GM06990 (cell line): Measurements from ENCODE around the gene C16orf86.

Source experiments
- DNase-seq: peaks from one replicate; pipeline ENCODE4 v3.0.0-alpha.2; 2011; ENCODE audit not compliant: insufficient read length; ENCODE audit errors: extremely low read depth
- H3K27me3 ChIP-seq: replicated peaks from 2 replicates; pipeline ENCODE4 v1.6.0; 2011; ENCODE audit warnings: low read length; ENCODE audit not compliant: control insufficient read depth, insufficient read depth
- H3K36me3 ChIP-seq: 2 replicates; pipeline ENCODE4 v1.5.1; 2011; ENCODE audit warnings: low read length; ENCODE audit not compliant: control insufficient read depth, insufficient read depth
- H3K4me3 ChIP-seq: replicated peaks from 2 replicates; pipeline ENCODE4 v1.5.1; 2011; ENCODE audit warnings: low read depth, mild to moderate bottlenecking, control low read depth, low read length
- TF ChIP-seq, protein P1 (sequence below): IDR thresholded peaks from 2 replicates; pipeline ENCODE4 v1.5.1; 2011; ENCODE audit warnings: low read length, control low read depth, mild to moderate bottlenecking, inconsistent platforms; ENCODE audit not compliant: insufficient read depth, poor library complexity, severe bottlenecking

C16orf86 gene

DNA sequence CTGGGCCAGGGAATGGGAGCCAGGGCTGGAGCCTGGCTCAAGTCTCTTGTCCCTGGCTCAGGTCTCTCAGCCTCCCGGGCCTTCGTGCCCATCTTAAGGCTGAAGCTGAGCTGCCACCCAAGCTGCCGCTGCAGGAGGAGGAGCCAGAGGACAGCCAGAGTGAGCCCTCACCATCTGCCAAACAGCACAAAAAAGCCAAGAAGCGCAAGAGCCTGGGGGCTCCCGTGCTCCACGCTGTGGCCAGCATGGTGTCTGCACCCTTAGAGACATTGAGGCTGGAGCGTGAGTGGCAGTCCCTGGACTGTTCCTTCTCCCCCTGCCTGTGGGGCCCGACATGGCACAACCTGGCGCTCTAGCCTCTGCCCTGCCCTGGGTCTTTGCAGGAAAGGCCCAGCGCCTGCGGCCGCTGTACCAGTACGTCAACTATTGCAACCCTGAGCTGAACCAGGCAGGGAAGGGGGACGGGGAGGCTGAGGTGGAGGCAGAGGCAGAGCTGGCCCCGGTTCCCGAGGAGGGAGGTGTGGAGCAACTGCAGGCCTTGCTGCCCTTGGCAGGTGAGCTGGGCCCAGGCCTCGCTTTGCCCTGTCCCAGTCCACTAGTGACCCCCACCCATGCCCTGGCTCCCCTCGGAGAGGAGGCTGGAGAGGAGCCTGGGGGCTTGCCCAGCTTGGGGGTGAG is 1.3 kb downstream of the C16orf86 start:
- Histone ChIP-seq H3K4me3 (no peak overlapping the region), H3K36me3 (no peaks in the 10 kb centered on the region), H3K27me3 (no peaks in the 10 kb centered on the region)
- TF ChIP-seq, protein P1, sequence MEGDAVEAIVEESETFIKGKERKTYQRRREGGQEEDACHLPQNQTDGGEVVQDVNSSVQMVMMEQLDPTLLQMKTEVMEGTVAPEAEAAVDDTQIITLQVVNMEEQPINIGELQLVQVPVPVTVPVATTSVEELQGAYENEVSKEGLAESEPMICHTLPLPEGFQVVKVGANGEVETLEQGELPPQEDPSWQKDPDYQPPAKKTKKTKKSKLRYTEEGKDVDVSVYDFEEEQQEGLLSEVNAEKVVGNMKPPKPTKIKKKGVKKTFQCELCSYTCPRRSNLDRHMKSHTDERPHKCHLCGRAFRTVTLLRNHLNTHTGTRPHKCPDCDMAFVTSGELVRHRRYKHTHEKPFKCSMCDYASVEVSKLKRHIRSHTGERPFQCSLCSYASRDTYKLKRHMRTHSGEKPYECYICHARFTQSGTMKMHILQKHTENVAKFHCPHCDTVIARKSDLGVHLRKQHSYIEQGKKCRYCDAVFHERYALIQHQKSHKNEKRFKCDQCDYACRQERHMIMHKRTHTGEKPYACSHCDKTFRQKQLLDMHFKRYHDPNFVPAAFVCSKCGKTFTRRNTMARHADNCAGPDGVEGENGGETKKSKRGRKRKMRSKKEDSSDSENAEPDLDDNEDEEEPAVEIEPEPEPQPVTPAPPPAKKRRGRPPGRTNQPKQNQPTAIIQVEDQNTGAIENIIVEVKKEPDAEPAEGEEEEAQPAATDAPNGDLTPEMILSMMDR = peak; percentile 91
- peak; percentile 85 for DNase-seq

DNA sequence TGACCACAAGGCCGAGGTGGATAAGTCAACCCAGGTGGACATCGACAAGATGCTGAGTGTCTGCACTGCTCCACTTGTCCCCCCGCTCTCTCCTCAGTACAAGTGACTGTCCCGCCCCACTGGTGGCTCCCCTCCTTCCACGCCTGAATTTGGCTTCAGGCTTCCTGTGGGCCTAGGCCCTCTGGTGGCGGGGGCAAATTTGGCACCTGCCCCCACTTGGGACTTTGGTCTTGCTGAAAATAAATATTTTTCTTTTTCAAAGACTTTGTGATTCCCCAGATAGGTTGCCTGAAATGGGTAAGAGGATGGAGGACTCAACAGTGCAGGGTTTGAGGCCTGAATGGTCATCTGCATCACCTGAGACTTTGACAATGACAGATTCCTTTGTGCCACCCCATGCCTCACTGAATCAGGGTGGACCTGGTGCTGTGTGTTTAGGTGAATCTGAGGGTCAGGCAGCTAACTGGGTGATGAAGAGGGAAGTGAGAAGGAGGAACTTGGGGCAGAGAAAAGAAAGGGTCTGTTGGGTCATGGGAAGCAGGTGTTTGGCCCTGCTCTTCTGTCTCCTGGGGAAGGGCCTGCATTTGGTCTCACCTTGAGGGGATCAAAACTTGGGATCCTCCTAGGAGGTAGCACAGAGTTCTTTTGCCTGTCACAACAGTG is 2.0 kb downstream of the C16orf86 start:
- Histone ChIP-seq H3K27me3 (no peaks in the 10 kb centered on the region), H3K4me3 (no peak overlapping the region), H3K36me3 (no peaks in the 10 kb centered on the region)
- TF ChIP-seq, protein P1 = peak; percentile 44
- no peak for DNase-seq

DNA sequence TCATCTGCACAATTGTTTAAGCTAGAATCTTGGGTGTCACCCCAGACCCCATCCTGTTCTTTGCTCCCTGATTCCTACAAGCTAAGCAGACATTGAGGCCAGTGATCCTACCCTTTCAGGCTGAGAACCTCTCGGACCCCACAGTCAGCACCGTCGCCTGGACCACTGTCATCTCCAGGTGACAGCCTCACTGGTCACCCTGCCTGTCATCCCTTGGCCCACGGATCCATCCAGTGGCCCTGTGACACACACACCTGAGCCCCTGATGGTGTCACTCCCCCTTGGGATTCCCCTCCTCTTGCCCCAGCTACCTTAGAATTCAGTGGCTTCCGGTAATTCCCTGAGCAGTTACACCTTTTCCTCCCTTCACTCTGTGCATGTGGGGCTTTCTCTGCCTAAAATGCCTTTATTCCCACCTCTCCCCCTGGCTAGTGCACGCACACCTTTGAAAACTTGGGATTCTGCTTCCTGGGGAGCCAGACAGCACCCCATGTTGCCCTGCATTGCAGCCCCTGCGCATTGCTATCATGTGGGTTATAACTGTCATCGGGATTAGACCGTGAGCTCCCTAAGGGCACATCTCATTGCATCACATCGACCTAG is 3.0 kb downstream of the C16orf86 start:
- no peak overlapping the region for H3K4me3 ChIP-seq
- H3K27me3 ChIP-seq = no peaks in the 10 kb centered on the region
- no peak for DNase-seq
- TF ChIP-seq, protein P1 = no peak
- no peaks in the 10 kb centered on the region for H3K36me3 ChIP-seq

DNA sequence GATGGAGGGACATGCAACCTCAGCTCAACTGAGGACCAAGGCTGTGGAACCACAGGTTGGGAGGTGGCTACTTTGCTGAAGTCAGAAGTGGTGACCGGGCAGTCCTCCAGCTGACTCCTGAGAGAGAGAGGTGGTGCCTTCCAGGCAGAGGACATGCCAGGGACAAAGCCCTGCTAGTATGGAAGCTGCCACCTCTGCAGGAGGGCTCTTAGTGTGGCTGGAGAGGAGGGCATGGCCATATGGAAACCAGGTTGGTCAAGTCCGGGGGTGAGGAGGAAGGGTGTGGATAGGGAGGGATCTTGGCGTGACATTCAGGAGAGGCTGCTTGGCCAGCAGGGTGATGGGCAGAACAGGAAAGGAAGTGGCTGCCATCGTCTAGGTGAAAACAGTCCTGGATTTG is 5.7 kb downstream of the C16orf86 start:
- H3K27me3 ChIP-seq = no peaks in the 10 kb centered on the region
- TF ChIP-seq, protein P1 = no peak
- peaks cover 3% of the 10 kb centered on the region for H3K36me3 ChIP-seq
- no peak for DNase-seq
- H3K4me3 ChIP-seq = no peak overlapping the region

DNA sequence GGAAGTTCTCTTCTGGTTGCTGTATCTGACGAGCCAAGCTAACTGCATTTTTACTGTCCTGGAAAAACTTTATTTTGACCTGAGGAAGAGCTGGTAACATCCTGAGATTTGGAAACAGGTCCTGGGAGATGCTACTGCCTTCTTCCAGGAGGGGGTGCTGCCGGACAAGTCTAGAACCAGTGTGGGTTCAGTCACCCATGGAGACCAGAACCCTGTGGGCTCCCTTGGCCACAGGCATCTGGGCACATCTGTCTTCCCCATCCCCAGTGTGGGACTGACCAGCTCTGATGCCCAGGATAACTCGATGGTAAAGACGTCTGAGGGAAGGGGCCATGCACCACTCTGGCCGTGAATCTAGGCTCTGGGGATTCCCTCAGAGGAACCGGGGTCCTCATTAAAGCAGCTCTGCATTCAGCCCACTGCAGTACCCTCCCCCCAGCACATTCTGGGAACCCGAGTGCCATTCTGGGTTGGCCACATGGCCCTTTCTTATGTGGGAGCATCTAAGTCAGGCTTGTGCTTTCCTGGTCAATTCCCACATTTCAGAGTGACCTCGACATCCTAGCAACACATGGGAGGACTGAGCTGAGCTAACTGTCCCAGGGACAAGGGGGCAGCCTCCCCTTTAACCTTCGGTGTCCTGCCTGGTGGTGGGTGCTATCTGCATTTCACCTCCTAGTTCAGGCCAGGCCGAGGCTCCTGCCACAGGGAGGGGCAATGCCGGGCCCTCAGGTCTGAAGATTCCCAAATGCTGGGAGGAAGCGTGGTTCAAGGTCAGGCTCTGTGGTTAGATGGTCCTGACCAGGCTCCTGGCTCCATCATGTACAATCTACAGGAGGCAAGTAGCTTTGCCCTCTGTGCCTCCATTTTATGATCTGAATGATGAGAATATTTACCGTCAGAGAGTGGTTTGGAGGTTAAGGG is 6.4 kb downstream of the C16orf86 start:
- Histone ChIP-seq H3K36me3 (peaks cover 3% of the 10 kb centered on the region), H3K4me3 (no peak overlapping the region), H3K27me3 (no peaks in the 10 kb centered on the region)
- TF ChIP-seq, protein P1 = peak; percentile 85
- DNase-seq = no peak
